ENCODE data around the gene IGFBP7. TPM values are rescaled to one million over a fixed set of nuclear protein-coding genes. Genes with fewer than 3 reads are reported as not detected.

IGFBP7 gene
- total and polyA plus RNA-seq, 2 of the 8 experiments (the other 6 are each of a cell fraction or from before 2014, with no cell fraction given): 0.17 to 0.48 TPM

DNA sequence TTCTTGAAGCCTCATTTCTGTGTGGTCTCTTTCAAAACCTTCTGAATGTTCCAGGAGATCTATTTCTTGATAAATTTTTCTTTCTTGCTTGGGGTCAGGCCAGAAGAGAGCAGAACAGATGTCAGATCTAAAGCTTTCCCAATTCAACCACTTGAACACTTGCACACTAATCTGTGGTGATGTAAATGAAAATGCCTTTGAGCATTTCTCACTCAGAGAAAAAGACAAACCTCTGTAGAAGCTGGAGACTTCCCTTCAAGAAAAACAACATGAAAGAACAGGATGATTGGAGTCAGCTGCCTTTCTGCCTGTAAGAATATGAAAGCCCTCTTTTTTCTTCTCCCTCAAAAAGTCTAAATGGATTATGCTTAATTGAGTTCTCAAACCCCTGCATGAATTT lies 11.2 kb downstream of the IGFBP7 start:
- ChIA-PET POLR2A (ENCODE audit: partially characterized antibody) (no interaction called here), CTCF (ENCODE audit: partially characterized antibody) (interaction anchor here (1.3 to 1.6 kb wide), 2 partner anchors 9 to 65 kb away, joined by 4 read pairs; no protein-coding TSS in a partner anchor)
- DNase-seq (ENCODE audit: low read depth in 1 of 2, low spot score in 2 of 2) (no peak), FAIRE-seq (no peak)
- Histone ChIP-seq H4K5ac (ENCODE audit: insufficient read length, low read depth, low read length) (no peak overlapping the region), H2BK15ac (ENCODE audit: low read length) (no peak overlapping the region), H2BK20ac (ENCODE audit: low read length) (no peak overlapping the region), H3K4me2 (ENCODE audit: insufficient read depth in 1 of 2, low read depth in 2 of 2, low read length in 2 of 2) (no peak overlapping the region), H2AFZ (ENCODE audit: low read length) (no peak overlapping the region), H3K56ac (replicated peaks; ENCODE audit: insufficient read length, low read depth, low read length) (no peak overlapping the region), H3K18ac (ENCODE audit: extremely low read depth, low read length) (no peak overlapping the region), H4K8ac (ENCODE audit: extremely low read depth, insufficient read depth, low read length) (no peak overlapping the region), H2BK5ac (ENCODE audit: low read depth, low read length) (no peak overlapping the region), H3K36me3 (ENCODE audit: control insufficient read depth in 2 of 4, insufficient read depth in 4 of 4, low read length in 3 of 4) (no peaks in the 10 kb centered on the region; a peak in 1 of 8 replicates), H3K4ac (replicated peaks; ENCODE audit: insufficient read length, low read depth, low read length) (no peak overlapping the region), H2BK120ac (replicated peaks; ENCODE audit: low read depth, low read length) (no peak overlapping the region), H3K27ac (ENCODE audit: low read depth, low read length) (no peak overlapping the region), H2BK12ac (ENCODE audit: low read depth, low read length) (no peak overlapping the region), H3K27me3 (replicated peaks in 1 of 4; ENCODE audit: control insufficient read depth in 3 of 4, extremely low read depth in 1 of 4, insufficient read depth in 3 of 4, low read length in 3 of 4) (no peaks in the 10 kb centered on the region), H3K14ac (ENCODE audit: insufficient read length) (no peak overlapping the region), H3K9me3 (ENCODE audit: insufficient read depth in 2 of 2, low read depth in 1 of 2, low read length in 1 of 2) (no peaks in the 10 kb centered on the region), H3K4me3 (ENCODE audit: extremely low read depth in 1 of 4, insufficient read depth in 2 of 4, low read depth in 3 of 4, low read length in 4 of 4) (no peak overlapping the region), H3K79me2 (ENCODE audit: control insufficient read depth in 1 of 2, insufficient read depth in 2 of 2, low read length in 2 of 2) (no peaks in the 10 kb centered on the region), H4K20me1 (replicated peaks in 1 of 2; ENCODE audit: control insufficient read depth in 1 of 2, insufficient read depth in 2 of 2, low read length in 2 of 2) (no peaks in the 10 kb centered on the region), H2AK5ac (ENCODE audit: low read depth, low read length) (no peak overlapping the region), H3K9ac (replicated peaks in 1 of 4; ENCODE audit: extremely low read depth in 1 of 4, low read depth in 3 of 4, low read length in 3 of 4) (no peak overlapping the region), H3K23ac (ENCODE audit: insufficient read length) (no peak overlapping the region), H3K79me1 (ENCODE audit: low read depth, low read length) (no peaks in the 10 kb centered on the region), H3K23me2 (ENCODE audit: low read depth, low read length) (no peaks in the 10 kb centered on the region), H4K91ac (replicated peaks; ENCODE audit: insufficient read length, low read length) (no peak overlapping the region), H3K4me1 (replicated peaks in 1 of 4; ENCODE audit: control insufficient read depth in 3 of 4, insufficient read depth in 4 of 4, low read length in 3 of 4) (no peaks in the 10 kb centered on the region; a peak in 1 of 7 replicates)
- TF ChIP-seq SP4 (IDR thresholded peaks at IDR 0.05; ENCODE audit: low read length) (no peak), RFX5 (IDR thresholded peaks at IDR 0.05; ENCODE audit: borderline replicate concordance, low read depth, low read length) (no peak), BACH1 (IDR thresholded peaks at IDR 0.05; ENCODE audit: low read length) (no peak), MAFK (IDR thresholded peaks at IDR 0.05; ENCODE audit: low read depth, low read length) (no peak), TEAD4 (IDR thresholded peaks at IDR 0.05; ENCODE audit: low read depth, low read length) (no peak), YY1 (IDR thresholded peaks at IDR 0.05; ENCODE audit: low read depth, low read length) (no peak), JUND (IDR thresholded peaks at IDR 0.05; ENCODE audit: low read length) (no peak), RBBP5 (IDR thresholded peaks at IDR 0.05; ENCODE audit: borderline replicate concordance, low read depth, low read length) (no peak), NANOG (IDR thresholded peaks at IDR 0.05; ENCODE audit: insufficient read depth, low read depth, low read length, poor library complexity, severe bottlenecking) (no peak), PHF8 (conservative IDR thresholded peaks at IDR 0.05; ENCODE audit: low read depth, low read length) (no peak), SIRT6 (IDR thresholded peaks at IDR 0.05; ENCODE audit: low read length) (no peak), KDM1A (IDR thresholded peaks at IDR 0.05; ENCODE audit: borderline replicate concordance, low read length) (no peak)
